GM21360 (cell line): ENCODE results near the gene HNRNPD.
"Not testable (repeated sequence)": the region's sequence is repeated elsewhere in the genome, so short reads cannot be mapped to it uniquely, and the experiment has no call there.

Source experiments
- ATAC-seq: cut with Tn5 transposase; IDR thresholded peaks from one replicate; pipeline ENCODE4 v1.9.1; 2021; ENCODE audit warnings: mild to moderate bottlenecking, moderate library complexity; ENCODE audit not compliant: unreplicated experiment

Gene HNRNPD

DNA sequence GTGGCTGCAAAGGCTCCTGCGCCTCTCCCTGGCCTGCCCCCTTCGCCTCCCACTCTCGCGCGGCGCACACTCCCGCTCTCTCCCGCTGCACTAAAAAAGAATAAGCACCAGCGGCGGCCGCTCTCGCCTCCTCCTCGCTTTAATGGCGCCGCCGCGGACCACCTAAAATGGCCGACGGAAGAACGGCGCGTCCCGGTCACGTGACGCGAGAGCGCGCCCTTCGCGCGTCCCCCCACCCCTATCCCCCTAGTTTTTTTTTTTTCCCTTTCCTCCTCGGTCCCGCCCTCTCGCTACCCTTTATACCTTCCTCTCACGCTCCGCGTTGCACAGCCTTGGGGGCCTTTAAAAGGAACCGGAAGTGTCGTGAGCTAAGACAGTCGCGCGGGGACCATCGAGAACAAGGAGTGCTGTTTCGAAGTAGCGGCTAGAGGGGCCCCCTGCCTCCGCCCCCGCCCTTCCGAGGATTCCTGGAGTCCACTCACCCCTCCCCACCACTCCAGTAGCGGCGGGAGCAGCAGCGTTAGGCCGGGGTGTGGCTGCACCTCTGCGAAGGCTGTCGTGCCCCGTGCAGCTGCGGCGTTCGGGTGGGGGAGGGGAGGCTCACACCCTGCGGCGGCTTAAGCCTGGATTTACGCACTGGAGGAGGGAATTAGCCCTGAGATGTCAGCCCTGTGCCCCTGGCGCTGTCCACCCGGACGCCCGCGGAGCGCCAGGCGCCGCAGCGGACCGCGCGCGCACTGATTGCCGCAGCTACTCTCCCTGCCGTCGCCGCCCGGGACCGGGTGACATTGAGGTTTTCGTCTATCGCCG, at the start of gene HNRNPD:
Gene HNRNPD (minus strand): TSS at position 176 of the 810 bp plus-strand sequence. CDS start 313 bp downstream, outside the sequence.
- ATAC-seq, result peak; percentile 95

GRCh38 chr4:82422616-82423015, 48.8 kb upstream of the HNRNPD start:
- no peak for ATAC-seq

DNA sequence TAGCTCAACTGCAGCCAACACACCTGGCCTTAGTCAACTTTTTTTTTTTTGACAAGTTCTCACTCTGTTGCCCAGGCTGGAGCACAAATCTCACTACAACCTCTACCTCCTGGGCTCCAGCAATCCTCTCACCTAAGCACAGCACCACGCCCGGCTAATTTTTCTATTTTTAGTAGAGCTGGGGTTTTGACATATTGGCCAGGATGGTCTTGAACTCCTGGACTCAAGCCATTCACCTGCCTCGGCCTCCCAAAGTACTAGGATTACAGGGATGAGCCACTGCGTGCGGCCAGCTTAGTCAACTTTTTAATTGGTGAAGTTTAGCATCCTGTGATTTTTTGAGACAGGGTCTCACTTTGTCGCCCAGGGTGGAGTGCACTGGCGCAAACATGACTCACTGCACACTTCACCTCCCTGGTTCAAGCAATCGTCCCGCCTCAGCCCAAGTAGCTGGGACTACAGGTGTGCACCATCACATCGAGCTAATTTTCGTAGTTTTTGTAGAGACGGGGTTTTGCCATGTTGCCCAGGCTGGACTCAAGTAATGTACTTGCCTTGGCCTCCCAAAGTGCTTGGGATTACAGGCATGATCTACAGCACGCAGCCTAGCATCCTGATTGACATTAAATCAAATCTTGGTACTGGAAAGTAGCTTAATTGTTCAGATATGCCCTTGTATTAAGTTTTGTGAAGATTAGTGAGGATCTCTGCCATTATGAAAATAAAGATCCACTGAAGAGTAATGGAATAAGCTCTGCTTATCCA, 48.2 kb upstream of the HNRNPD start:
- ATAC-seq, result no peak

DNA sequence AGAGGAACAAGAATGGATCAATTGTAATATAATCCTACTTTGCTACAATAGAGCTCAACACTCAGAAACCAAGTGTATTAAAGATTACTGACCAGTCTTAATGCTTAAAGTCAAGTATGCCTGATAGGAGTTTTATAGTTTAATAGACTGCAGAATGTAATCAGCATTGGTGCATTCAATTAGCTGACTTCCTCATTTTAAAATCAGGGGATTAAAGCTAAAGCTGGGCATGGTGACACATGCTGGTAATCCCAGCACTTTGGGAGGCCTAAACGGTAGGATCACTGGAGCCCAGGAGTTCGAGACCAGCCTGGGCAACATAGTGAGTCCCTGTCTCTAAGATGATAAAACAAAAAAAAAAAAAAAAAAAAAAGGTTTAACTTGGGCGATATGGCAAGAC, 45.7 kb upstream of the HNRNPD start:
- ATAC-seq, result no peak

GRCh38 chr4:82415922-82416365, 42.2 kb upstream of the HNRNPD start:
- no peak for ATAC-seq

- ATAC-seq, result not testable (repeated sequence)
Observed at GRCh38 chr4:82415061-82415460, 41.3 kb upstream of the HNRNPD start.

- ATAC-seq, result no peak
Observed at GRCh38 chr4:82403725-82404124, 29.9 kb upstream of the HNRNPD start.

DNA sequence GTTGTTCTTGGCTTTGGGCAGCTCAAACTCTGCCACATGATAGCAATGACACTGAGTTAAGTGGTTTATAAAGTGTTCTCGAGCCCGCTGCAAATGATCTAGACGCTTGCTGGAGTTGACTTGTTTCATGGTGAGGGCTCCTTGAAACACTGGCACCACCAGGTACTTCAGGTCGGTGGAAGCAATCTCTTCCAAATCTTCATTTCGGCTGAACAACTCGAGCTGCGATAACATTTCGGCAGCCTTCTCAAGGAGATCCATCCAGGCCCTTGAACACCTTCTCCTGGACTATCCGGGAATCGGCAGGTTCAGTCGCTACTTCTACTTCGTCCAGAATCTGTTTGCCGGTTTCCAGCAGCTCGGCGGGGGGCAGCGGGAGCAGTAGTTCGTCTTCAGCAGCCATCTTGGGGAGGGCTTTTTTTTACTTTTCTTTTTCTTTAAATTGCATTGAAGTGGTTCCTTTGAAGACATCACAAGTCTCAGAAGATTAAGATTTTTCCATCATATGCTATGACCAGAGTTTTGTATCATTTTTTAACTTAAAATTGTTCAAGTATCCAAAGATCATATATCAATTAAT, 28.5 kb upstream of the HNRNPD start:
- no peak for ATAC-seq

DNA sequence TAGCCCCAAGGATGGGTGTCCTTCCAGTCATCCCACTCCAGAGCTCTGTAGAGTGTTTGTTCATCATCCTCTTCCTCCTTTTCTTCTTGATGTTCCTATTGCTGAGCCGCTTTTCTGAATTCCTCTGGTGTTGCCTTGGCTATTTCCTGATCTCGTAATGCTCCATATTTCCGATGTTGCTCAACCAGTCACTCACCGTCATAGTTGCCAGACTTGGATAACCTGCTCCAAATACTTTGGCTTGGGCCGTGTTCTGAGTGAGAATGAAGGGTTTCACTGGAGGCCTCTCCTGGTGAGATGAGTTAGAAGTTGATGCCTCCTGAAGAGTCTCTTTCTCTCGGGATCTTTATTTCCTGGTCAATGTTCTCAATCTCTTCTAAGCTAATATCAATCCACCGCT, 27.8 kb upstream of the HNRNPD start:
- no peak for ATAC-seq

GRCh38 chr4:82398263-82398662, 24.5 kb upstream of the HNRNPD start:
- ATAC-seq, result no peak

GRCh38 chr4:82397527-82397926, 23.7 kb upstream of the HNRNPD start:
- no peak for ATAC-seq

DNA sequence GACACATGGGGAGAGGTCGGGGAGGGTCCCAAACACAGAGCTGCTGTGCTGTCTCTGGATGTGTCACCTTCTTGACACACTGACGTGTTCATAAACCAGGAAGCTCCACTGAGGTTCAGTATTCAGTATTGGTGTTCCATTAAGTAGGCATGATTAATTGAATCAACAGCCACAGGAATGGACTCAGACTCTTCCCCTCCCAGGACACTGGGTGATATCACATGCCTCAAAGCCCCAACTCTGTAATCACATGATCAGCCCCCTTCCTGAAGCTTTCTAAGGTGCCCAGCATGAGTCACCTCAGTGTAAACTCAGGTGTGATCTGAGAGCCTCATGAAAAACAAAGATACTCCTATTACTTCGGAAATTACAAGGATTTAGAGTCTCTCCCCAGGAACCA, 21.1 kb upstream of the HNRNPD start:
- no peak for ATAC-seq

DNA sequence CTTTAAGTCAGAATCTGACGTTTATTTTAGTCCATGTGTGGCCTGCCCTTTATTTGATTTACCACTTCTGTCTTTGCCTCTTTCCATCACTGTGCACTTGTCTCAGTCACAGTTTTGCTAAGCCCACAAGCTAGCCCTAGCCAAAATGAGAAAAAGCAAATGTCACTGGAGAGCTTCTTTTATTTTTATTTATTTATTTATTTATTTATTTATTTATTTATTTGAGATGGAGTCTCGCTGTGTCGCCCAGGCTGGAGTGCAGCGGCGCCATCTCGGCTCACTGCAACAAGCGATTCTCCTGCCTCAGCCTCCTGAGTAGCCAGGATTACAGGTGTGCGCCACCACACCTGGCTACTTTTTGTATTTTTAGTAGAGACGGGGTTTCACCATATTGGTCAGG, 16.3 kb upstream of the HNRNPD start:
- ATAC-seq, result not testable (repeated sequence)

DNA sequence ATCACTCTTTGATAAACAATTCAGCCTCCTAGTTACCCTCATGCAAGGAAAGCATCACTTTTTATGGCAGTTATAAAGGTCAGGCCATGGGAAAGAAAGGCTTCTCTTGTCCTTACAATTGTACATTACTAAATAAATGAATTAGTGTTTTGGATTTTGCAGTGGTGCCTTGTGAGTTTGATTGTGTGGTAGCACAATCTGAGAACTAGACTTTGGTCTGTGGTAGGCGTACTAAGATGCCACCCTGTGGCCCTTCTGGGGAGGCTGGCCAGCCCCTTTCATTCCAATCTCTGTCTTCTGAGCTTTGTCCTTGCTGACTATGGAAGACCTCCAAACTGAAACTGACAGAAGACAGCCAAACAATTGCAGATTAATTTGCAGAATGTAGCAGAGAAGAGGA, 14.6 kb upstream of the HNRNPD start:
- no peak for ATAC-seq

DNA sequence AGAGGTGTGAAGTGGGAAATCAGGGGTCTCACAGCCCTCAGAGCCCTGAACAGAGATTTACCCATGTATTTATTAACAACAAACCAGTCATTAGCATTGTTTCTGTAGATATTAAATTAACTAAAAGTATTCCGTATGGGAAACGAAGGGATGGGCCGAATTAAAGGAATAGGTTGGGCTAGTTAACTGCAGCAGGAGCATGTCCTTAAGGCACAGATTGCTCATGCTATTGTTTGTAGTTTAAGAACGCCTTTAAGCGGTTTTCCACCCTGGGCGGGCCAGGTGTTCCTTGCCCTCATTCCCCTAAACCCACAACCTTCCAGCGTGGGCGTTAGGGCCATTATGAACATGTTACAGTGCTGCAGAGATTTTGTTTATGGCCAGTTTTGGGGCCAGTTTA, 12.5 kb upstream of the HNRNPD start:
- not testable (repeated sequence) for ATAC-seq

GRCh38 chr4:82382751-82383150, 9.0 kb upstream of the HNRNPD start:
- ATAC-seq, result no peak

DNA sequence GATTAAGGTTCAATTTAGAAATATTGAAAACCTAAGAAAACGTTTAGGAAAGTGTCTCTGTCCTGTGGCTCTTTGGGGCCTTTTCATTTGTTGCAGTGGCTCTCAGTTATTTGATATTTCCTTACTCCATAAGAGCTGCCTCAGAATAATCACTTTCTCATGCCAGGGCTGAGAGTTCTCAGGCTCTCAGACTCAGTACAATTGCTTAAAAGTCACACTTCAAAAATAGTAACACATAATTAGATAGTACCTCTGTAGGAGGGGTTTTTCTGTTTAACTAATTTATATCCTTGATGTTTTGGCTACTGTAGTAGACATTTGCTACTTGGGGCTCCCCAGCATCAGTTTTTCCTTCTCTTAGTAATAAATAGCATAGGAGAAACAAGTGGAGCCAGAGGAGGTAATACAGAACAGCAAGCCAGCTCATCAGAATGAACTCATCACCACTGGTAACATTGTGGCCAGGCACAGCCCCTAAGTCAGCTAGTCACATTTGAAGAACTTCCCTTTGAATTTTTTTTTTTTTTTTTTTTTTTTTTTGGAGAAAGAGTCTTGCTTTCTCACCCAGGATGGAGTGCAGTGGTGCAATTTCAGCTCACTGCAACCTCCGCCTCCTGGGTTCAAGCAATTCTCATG, 8.0 kb upstream of the HNRNPD start:
- ATAC-seq, result no peak

DNA sequence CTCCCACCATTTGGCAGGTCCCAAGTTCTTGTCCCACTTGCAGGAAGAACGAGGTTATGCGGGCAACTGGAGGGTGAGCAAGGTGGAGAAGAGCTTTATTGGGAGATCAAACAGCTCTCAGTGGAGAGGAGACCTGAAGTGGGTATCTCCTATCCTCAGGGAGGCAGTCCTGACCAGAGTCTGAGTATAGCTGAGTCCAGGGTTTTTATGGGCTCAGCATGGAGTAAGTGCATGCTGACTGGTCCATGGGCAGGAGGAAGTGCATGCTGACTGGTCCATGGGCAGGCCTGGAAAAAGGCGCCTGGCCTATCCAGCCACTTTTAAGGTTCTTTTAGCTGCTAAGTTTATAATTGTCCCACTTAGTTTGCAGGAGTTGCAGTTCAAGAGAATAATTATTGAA, 7.4 kb upstream of the HNRNPD start:
- ATAC-seq, result no peak

DNA sequence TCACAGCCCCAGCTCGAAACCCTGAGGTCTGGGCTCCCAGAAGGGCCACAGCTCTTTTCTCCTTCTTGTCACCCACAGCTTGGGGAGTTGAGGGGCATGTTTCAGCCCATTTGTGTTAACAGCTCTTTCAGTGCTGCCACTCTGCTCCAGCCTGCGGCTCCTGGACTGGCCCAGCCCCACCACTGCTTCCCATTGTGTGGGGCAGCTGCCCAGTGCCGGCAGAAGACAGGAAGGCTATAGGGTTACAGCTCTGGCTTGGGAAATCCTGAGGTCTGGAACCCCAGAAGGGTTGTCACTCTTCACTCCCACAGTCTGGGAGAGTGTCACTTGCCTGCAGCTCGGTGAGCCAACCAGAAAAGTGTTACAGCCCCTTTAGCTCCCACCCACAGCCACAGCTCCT, 7.0 kb upstream of the HNRNPD start:
- ATAC-seq, result no peak

DNA sequence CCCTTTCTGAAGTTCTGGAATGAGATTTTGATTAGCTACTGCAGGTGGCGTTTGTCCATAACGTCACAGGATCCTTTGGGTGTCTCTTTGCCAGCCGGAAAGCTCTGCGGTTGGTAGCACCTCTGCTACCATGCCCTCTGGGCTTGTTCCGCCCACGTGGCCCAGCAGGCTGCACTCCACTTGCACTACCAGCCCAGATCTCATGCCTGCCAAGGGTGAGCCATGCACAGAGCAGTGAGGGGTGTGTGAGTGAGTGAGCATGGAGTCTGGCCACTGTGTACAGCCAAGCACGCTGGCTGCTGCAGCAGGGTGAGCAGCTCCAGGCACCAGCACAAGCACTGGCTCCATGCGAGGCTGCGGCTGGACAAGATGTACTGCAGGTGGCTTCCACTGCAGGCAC, 6.6 kb upstream of the HNRNPD start:
- no peak for ATAC-seq

GRCh38 chr4:82376109-82376508, 2.3 kb upstream of the HNRNPD start:
- ATAC-seq, result no peak
